Measurements from ENCODE around the gene HSPA8.

Gene HSPA8

DNA sequence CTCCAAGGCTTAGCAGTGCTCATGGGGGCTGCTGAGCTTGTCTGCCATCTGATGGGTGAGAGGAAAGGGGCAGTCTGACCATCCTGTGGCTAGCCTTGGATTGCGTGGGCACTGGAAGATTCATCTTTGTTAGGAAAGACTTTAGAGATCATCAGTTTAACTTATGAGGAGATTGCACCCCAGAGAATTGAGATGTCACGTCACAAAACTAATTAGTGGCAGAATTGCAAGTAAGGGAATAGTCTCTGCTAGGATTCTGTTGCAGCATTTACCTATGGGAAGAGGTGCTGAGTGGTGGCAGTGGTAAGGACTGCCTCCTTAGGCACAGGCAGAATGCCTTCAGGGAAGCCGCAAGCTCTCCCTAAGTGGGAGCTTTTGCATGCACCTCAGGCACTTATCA, 42.8 kb upstream of the HSPA8 start:
- Histone ChIP-seq H3K4ac (ENCODE audit: low read length) (no peak overlapping the region), H3K18ac (ENCODE audit: low read length) (peak overlapping the region; percentile 83), H2AK5ac (ENCODE audit: low read depth, low read length) (no peak overlapping the region), H2BK15ac (ENCODE audit: low read length) (no peak overlapping the region), H4K8ac (ENCODE audit: low read depth, low read length) (no peak overlapping the region), H3K4me2 (ENCODE audit: insufficient read depth, low read length, poor library complexity, severe bottlenecking) (no peak overlapping the region), H2AFZ (ENCODE audit: low read length) (no peak overlapping the region), H3K27ac (replicated peaks; ENCODE audit: low read length) (no peak overlapping the region), H3K4me1 (ENCODE audit: control insufficient read depth in 2 of 2, insufficient read depth in 1 of 2, low read depth in 1 of 2, low read length in 2 of 2) (peaks cover 0 to 2% of the 10 kb centered on the region in 2 donors), H4K91ac (ENCODE audit: low read depth, low read length, poor library complexity) (no peak overlapping the region), H2BK5ac (ENCODE audit: low read length) (no peak overlapping the region), H3K4me3 (ENCODE audit: low read length in 2 of 2) (no peak overlapping the region), H3K79me1 (ENCODE audit: low read depth, low read length) (no peaks in the 10 kb centered on the region), H3K9me3 (replicated peaks in 1 of 2; ENCODE audit: control insufficient read depth in 2 of 2, insufficient read depth in 1 of 2, low read depth in 1 of 2, low read length in 2 of 2) (no peaks in the 10 kb centered on the region), H3K36me3 (replicated peaks in 1 of 2; ENCODE audit: control insufficient read depth in 2 of 2, insufficient read depth in 2 of 2, low read length in 2 of 2) (no peaks in the 10 kb centered on the region), H2BK120ac (ENCODE audit: low read depth, low read length) (no peak overlapping the region), H3K14ac (ENCODE audit: low read length) (no peak overlapping the region), H2BK12ac (ENCODE audit: low read length) (no peak overlapping the region), H3K9ac (ENCODE audit: low read depth, low read length, poor library complexity) (no peak overlapping the region), H3K23ac (ENCODE audit: low read depth, low read length, poor library complexity) (no peak overlapping the region), H3K27me3 (ENCODE audit: control insufficient read depth in 3 of 3, insufficient read depth in 3 of 3, low read depth in 1 of 3, low read length in 3 of 3) (peaks cover 0 to 9% (median 0%) of the 10 kb centered on the region in 3 experiments)
- WGBS, 2 donors (ENCODE audit: extremely low coverage in 2 of 2, insufficient read length in 2 of 2, insufficient replicate concordance in 1 of 2): no CpG with 5 or more reads among the region's 3 CpGs
- DNase-seq (ENCODE audit: low spot score): no peak

DNA sequence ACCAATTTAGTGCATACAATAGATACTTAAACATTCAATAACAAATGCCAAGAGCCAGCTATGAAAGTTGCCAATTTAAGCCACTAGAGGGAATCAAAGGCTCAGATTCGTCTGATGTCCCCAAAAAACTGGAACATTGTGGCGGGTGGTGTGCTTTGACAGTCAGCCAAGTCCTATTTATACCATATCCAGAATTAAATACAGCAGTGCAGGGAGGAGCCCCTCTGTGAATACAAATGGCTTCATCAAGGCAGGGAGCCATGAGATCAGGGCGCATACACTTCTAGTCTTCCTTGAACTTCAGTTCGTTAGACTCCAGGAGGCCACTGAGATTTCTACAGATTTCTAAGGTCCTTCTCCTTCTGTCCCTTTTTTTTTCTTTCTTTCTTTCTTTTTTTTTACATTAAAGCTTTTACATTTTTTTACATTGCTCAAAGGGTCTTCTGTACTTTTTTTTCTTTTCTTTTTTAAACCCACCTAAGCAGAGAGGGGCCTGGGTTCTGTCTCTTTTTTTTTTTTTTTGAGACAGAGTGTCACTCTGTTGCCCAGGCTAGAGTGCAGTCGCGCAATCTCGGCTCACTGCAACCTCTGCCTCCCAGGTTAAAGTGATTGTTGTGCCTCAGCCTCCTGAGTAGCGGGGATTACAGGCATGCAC, 41.5 kb upstream of the HSPA8 start:
- Histone ChIP-seq H3K14ac (ENCODE audit: low read length) (no peak overlapping the region), H2BK15ac (ENCODE audit: low read length) (no peak overlapping the region), H3K36me3 (replicated peaks in 1 of 2; ENCODE audit: control insufficient read depth in 2 of 2, insufficient read depth in 2 of 2, low read length in 2 of 2) (no peaks in the 10 kb centered on the region), H3K18ac (ENCODE audit: low read length) (no peak overlapping the region), H3K9me3 (replicated peaks in 1 of 2; ENCODE audit: control insufficient read depth in 2 of 2, insufficient read depth in 1 of 2, low read depth in 1 of 2, low read length in 2 of 2) (no peaks in the 10 kb centered on the region), H3K4me1 (ENCODE audit: control insufficient read depth in 2 of 2, insufficient read depth in 1 of 2, low read depth in 1 of 2, low read length in 2 of 2) (peaks cover 0 to 1% of the 10 kb centered on the region in 2 donors), H3K4me3 (ENCODE audit: low read length in 2 of 2) (no peak overlapping the region), H3K9ac (ENCODE audit: low read depth, low read length, poor library complexity) (no peak overlapping the region), H2BK120ac (ENCODE audit: low read depth, low read length) (no peak overlapping the region), H4K8ac (ENCODE audit: low read depth, low read length) (no peak overlapping the region), H3K4me2 (ENCODE audit: insufficient read depth, low read length, poor library complexity, severe bottlenecking) (no peak overlapping the region), H3K79me1 (ENCODE audit: low read depth, low read length) (no peaks in the 10 kb centered on the region), H4K91ac (ENCODE audit: low read depth, low read length, poor library complexity) (no peak overlapping the region), H3K27ac (replicated peaks; ENCODE audit: low read length) (no peak overlapping the region), H3K23ac (ENCODE audit: low read depth, low read length, poor library complexity) (no peak overlapping the region), H2AFZ (ENCODE audit: low read length) (no peak overlapping the region), H2AK5ac (ENCODE audit: low read depth, low read length) (no peak overlapping the region), H2BK12ac (ENCODE audit: low read length) (no peak overlapping the region), H3K27me3 (ENCODE audit: control insufficient read depth in 3 of 3, insufficient read depth in 3 of 3, low read depth in 1 of 3, low read length in 3 of 3) (peaks cover 0 to 3% (median 0%) of the 10 kb centered on the region in 3 experiments), H3K4ac (ENCODE audit: low read length) (no peak overlapping the region), H2BK5ac (ENCODE audit: low read length) (no peak overlapping the region)
- DNase-seq (ENCODE audit: low spot score): peak; percentile 41
- WGBS, 2 donors (ENCODE audit: extremely low coverage in 2 of 2, insufficient read length in 2 of 2, insufficient replicate concordance in 1 of 2): no CpG with 5 or more reads among the region's 8 CpGs

DNA sequence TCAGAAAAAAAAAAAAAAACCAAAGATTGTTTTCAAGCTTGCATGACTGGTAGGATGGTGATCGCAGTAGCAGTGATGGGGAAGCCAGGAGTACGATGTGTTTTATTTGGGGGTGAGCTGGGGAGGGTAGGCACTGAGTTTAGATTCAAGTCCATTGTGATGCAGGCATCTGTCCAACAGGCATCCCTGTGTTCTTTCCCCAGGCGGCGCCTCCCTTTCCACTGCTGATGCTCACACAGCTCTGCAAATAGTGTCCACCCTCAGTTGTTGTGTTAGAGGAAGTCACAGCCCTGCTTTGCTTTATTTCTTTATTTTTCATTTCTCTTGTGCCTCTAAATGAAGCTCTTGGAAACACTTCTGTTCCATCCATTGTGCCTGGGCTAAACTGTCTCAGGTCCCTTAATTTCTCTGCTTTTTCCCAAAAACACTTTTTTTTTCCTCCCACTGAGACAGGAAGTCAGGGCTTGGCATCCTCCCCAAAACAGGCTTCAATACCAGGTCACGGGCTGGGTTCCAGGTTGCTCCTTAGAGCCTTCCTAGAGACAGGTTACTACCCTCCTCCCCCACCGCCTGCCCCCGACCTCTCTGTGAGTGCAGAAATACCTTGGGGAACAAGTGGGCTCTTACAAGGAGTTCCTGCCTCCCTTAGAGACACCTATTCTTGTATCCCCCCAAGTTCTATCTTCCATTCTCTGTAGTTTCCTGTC, 38.6 kb upstream of the HSPA8 start:
- Histone ChIP-seq H2BK5ac (ENCODE audit: low read length) (no peak overlapping the region), H3K4me2 (ENCODE audit: insufficient read depth, low read length, poor library complexity, severe bottlenecking) (no peak overlapping the region), H2BK12ac (ENCODE audit: low read length) (no peak overlapping the region), H3K27ac (replicated peaks; ENCODE audit: low read length) (no peak overlapping the region), H3K4ac (ENCODE audit: low read length) (no peak overlapping the region), H3K4me1 (ENCODE audit: control insufficient read depth in 2 of 2, insufficient read depth in 1 of 2, low read depth in 1 of 2, low read length in 2 of 2) (no peaks in the 10 kb centered on the region), H3K23ac (ENCODE audit: low read depth, low read length, poor library complexity) (no peak overlapping the region), H3K9ac (ENCODE audit: low read depth, low read length, poor library complexity) (no peak overlapping the region), H3K14ac (ENCODE audit: low read length) (no peak overlapping the region), H4K91ac (ENCODE audit: low read depth, low read length, poor library complexity) (no peak overlapping the region), H3K79me1 (ENCODE audit: low read depth, low read length) (no peaks in the 10 kb centered on the region), H2BK15ac (ENCODE audit: low read length) (no peak overlapping the region), H3K9me3 (replicated peaks in 1 of 2; ENCODE audit: control insufficient read depth in 2 of 2, insufficient read depth in 1 of 2, low read depth in 1 of 2, low read length in 2 of 2) (no peaks in the 10 kb centered on the region), H3K18ac (ENCODE audit: low read length) (no peak overlapping the region), H3K27me3 (ENCODE audit: control insufficient read depth in 3 of 3, insufficient read depth in 3 of 3, low read depth in 1 of 3, low read length in 3 of 3) (peaks cover 0 to 4% (median 0%) of the 10 kb centered on the region in 3 experiments), H3K36me3 (replicated peaks in 1 of 2; ENCODE audit: control insufficient read depth in 2 of 2, insufficient read depth in 2 of 2, low read length in 2 of 2) (no peaks in the 10 kb centered on the region), H2AK5ac (ENCODE audit: low read depth, low read length) (no peak overlapping the region), H2BK120ac (ENCODE audit: low read depth, low read length) (no peak overlapping the region), H4K8ac (ENCODE audit: low read depth, low read length) (no peak overlapping the region), H2AFZ (ENCODE audit: low read length) (no peak overlapping the region), H3K4me3 (ENCODE audit: low read length in 2 of 2) (no peak overlapping the region)
- DNase-seq (ENCODE audit: low spot score): no peak
- WGBS, 2 donors (ENCODE audit: extremely low coverage in 2 of 2, insufficient read length in 2 of 2, insufficient replicate concordance in 1 of 2): no CpG with 5 or more reads among the region's 7 CpGs

GRCh38 chr11:123098990-123099389, 37.1 kb upstream of the HSPA8 start:
- Histone ChIP-seq H3K4me2 (ENCODE audit: insufficient read depth, low read length, poor library complexity, severe bottlenecking) (no peak overlapping the region), H2AK5ac (ENCODE audit: low read depth, low read length) (no peak overlapping the region), H3K4ac (ENCODE audit: low read length) (no peak overlapping the region), H3K27ac (replicated peaks; ENCODE audit: low read length) (no peak overlapping the region), H2BK15ac (ENCODE audit: low read length) (no peak overlapping the region), H3K9me3 (replicated peaks in 1 of 2; ENCODE audit: control insufficient read depth in 2 of 2, insufficient read depth in 1 of 2, low read depth in 1 of 2, low read length in 2 of 2) (no peaks in the 10 kb centered on the region), H2BK5ac (ENCODE audit: low read length) (no peak overlapping the region), H3K36me3 (replicated peaks in 1 of 2; ENCODE audit: control insufficient read depth in 2 of 2, insufficient read depth in 2 of 2, low read length in 2 of 2) (no peaks in the 10 kb centered on the region), H2AFZ (ENCODE audit: low read length) (no peak overlapping the region), H3K4me1 (ENCODE audit: control insufficient read depth in 2 of 2, insufficient read depth in 1 of 2, low read depth in 1 of 2, low read length in 2 of 2) (no peaks in the 10 kb centered on the region), H2BK120ac (ENCODE audit: low read depth, low read length) (no peak overlapping the region), H3K79me1 (ENCODE audit: low read depth, low read length) (no peaks in the 10 kb centered on the region), H3K4me3 (ENCODE audit: low read length in 2 of 2) (no peak overlapping the region), H3K23ac (ENCODE audit: low read depth, low read length, poor library complexity) (no peak overlapping the region), H3K27me3 (ENCODE audit: control insufficient read depth in 3 of 3, insufficient read depth in 3 of 3, low read depth in 1 of 3, low read length in 3 of 3) (peaks cover 0 to 4% (median 0%) of the 10 kb centered on the region in 3 experiments), H3K14ac (ENCODE audit: low read length) (no peak overlapping the region), H4K8ac (ENCODE audit: low read depth, low read length) (no peak overlapping the region), H3K9ac (ENCODE audit: low read depth, low read length, poor library complexity) (no peak overlapping the region), H2BK12ac (ENCODE audit: low read length) (no peak overlapping the region), H3K18ac (ENCODE audit: low read length) (no peak overlapping the region), H4K91ac (ENCODE audit: low read depth, low read length, poor library complexity) (no peak overlapping the region)
- no peak for DNase-seq (ENCODE audit: low spot score)
- no CpG with 5 or more reads among the region's 3 CpGs for WGBS, 2 donors (ENCODE audit: extremely low coverage in 2 of 2, insufficient read length in 2 of 2, insufficient replicate concordance in 1 of 2)
